ENCODE results near the gene RABGAP1L.

Gene RABGAP1L

GRCh38 chr1:174809755-174810280, 650.5 kb downstream of the RABGAP1L start:
- Histone ChIP-seq H3K27me3 (ENCODE audit: low read length) (no peaks in the 10 kb centered on the region), H3K4me2 (ENCODE audit: low read depth, low read length, poor library complexity, severe bottlenecking) (no peak overlapping the region), H3F3A (ENCODE audit: insufficient read depth) (peaks cover 12% of the 10 kb centered on the region; the same call in 1 of the 2 replicates), H3K27ac (ENCODE audit: low read depth, low read length) (no peak overlapping the region), H3K79me2 (ENCODE audit: insufficient read depth, low read length) (no peaks in the 10 kb centered on the region), H3K9me3 (ENCODE audit: insufficient read depth, low read length) (no peaks in the 10 kb centered on the region), H3K36me3 (ENCODE audit: low read length) (peaks cover 6% of the 10 kb centered on the region; the same call in 1 of the 2 replicates), H3K4me3 (ENCODE audit: insufficient read depth, low read length, poor library complexity, severe bottlenecking) (no peak overlapping the region), H3K9me2 (replicated peaks; ENCODE audit: insufficient read depth, low read length) (no peaks in the 10 kb centered on the region), H3K9ac (ENCODE audit: low read length) (no peak overlapping the region), H4K20me1 (ENCODE audit: low read depth, low read length) (no peaks in the 10 kb centered on the region), H2AFZ (ENCODE audit: low read depth, low read length, severe bottlenecking) (no peak overlapping the region)
- TF ChIP-seq CTCF (IDR thresholded peaks at IDR 0.05; ENCODE audit: insufficient read depth, low read length, poor library complexity, severe bottlenecking) (no peak), EZH2phosphoT487 (conservative IDR thresholded peaks at IDR 0.05; ENCODE audit: low read length) (no peak)

- Histone ChIP-seq H3K4me2 (ENCODE audit: low read depth, low read length, poor library complexity, severe bottlenecking) (no peak overlapping the region), H4K20me1 (ENCODE audit: low read depth, low read length) (no peaks in the 10 kb centered on the region), H3K27ac (ENCODE audit: low read depth, low read length) (no peak overlapping the region), H2AFZ (ENCODE audit: low read depth, low read length, severe bottlenecking) (no peak overlapping the region), H3K9ac (ENCODE audit: low read length) (no peak overlapping the region), H3K9me3 (ENCODE audit: insufficient read depth, low read length) (no peaks in the 10 kb centered on the region), H3F3A (ENCODE audit: insufficient read depth) (peaks cover 12% of the 10 kb centered on the region; the same call in 1 of the 2 replicates), H3K79me2 (ENCODE audit: insufficient read depth, low read length) (no peaks in the 10 kb centered on the region), H3K9me2 (replicated peaks; ENCODE audit: insufficient read depth, low read length) (no peaks in the 10 kb centered on the region), H3K27me3 (ENCODE audit: low read length) (no peaks in the 10 kb centered on the region), H3K36me3 (ENCODE audit: low read length) (peaks cover 6% of the 10 kb centered on the region; the same call in 1 of the 2 replicates), H3K4me3 (ENCODE audit: insufficient read depth, low read length, poor library complexity, severe bottlenecking) (no peak overlapping the region)
- TF ChIP-seq CTCF (IDR thresholded peaks at IDR 0.05; ENCODE audit: insufficient read depth, low read length, poor library complexity, severe bottlenecking): no peak
- TF ChIP-seq EZH2phosphoT487 (conservative IDR thresholded peaks at IDR 0.05; ENCODE audit: low read length): no peak
Measured at GRCh38 chr1:174812016-174812415, 652.7 kb downstream of the RABGAP1L start.

- TF ChIP-seq CTCF (IDR thresholded peaks at IDR 0.05; ENCODE audit: insufficient read depth, low read length, poor library complexity, severe bottlenecking) (no peak), EZH2phosphoT487 (conservative IDR thresholded peaks at IDR 0.05; ENCODE audit: low read length) (no peak)
- H3K9me2 ChIP-seq (replicated peaks; ENCODE audit: insufficient read depth, low read length): no peaks in the 10 kb centered on the region
- H3K27ac ChIP-seq (ENCODE audit: low read depth, low read length): no peak overlapping the region
- no peaks in the 10 kb centered on the region for H3K79me2 ChIP-seq (ENCODE audit: insufficient read depth, low read length)
- peaks cover 12% of the 10 kb centered on the region; the same call in 1 of the 2 replicates for H3F3A ChIP-seq (ENCODE audit: insufficient read depth)
- no peaks in the 10 kb centered on the region for H4K20me1 ChIP-seq (ENCODE audit: low read depth, low read length)
- H3K4me2 ChIP-seq (ENCODE audit: low read depth, low read length, poor library complexity, severe bottlenecking): no peak overlapping the region
- no peaks in the 10 kb centered on the region for H3K27me3 ChIP-seq (ENCODE audit: low read length)
- H3K9ac ChIP-seq (ENCODE audit: low read length): no peak overlapping the region
- no peak overlapping the region for H2AFZ ChIP-seq (ENCODE audit: low read depth, low read length, severe bottlenecking)
- H3K36me3 ChIP-seq (ENCODE audit: low read length): peaks cover 6% of the 10 kb centered on the region; the same call in 1 of the 2 replicates
- H3K4me3 ChIP-seq (ENCODE audit: insufficient read depth, low read length, poor library complexity, severe bottlenecking): no peak overlapping the region
- H3K9me3 ChIP-seq (ENCODE audit: insufficient read depth, low read length): no peaks in the 10 kb centered on the region
Measured at GRCh38 chr1:174812656-174813055, 653.3 kb downstream of the RABGAP1L start.
